WTC11 (cell line): ENCODE results near the gene TXNRD1.

ENCODE experiments used
- ETV6 ChIP-seq: sonication (generic); formaldehyde crosslinking; IDR thresholded peaks from 2 replicates; pipeline ENCODE4 v1.8.1; 2022; ENCODE audit warnings: mild to moderate bottlenecking, missing genetic modification reagents
- FOXP4 ChIP-seq: sonication (generic); formaldehyde crosslinking; IDR thresholded peaks from 2 replicates; pipeline ENCODE4 v1.8.0; 2022; ENCODE audit warnings: mild to moderate bottlenecking, missing genetic modification reagents
- JUN ChIP-seq: sonication (generic); formaldehyde crosslinking; IDR thresholded peaks from 2 replicates; pipeline ENCODE4 v1.8.0; 2023; ENCODE audit warnings: mild to moderate bottlenecking, missing genetic modification reagents
- KAT7 ChIP-seq: sonication (generic); formaldehyde crosslinking; IDR thresholded peaks from 2 replicates; pipeline ENCODE4 v1.8.1; 2023; ENCODE audit warnings: missing genetic modification reagents, mild to moderate bottlenecking, borderline replicate concordance
- MAX ChIP-seq: sonication (generic); formaldehyde crosslinking; IDR thresholded peaks from 2 replicates; pipeline ENCODE4 v1.8.0; 2022; ENCODE audit warnings: mild to moderate bottlenecking, missing genetic modification reagents
- SMAD3 ChIP-seq: sonication (generic); formaldehyde crosslinking; IDR thresholded peaks from 2 replicates; pipeline ENCODE4 v1.8.0; 2022; ENCODE audit warnings: missing genetic modification reagents, mild to moderate bottlenecking, borderline replicate concordance
- SOX15 ChIP-seq: fragments of 250-450 bp; sonication (Bioruptor Pico); IDR thresholded peaks from 2 replicates; pipeline ENCODE4 v1.9.0; 2021; ENCODE audit warnings: mild to moderate bottlenecking
- ZNF416 ChIP-seq: fragments of 250-450 bp; sonication (Bioruptor Pico); IDR thresholded peaks from 2 replicates; pipeline ENCODE4 v1.9.0; 2021; ENCODE audit warnings: mild to moderate bottlenecking, inconsistent platforms
- TF ChIP-seq, protein P1 (sequence below): sonication (generic); formaldehyde crosslinking; IDR thresholded peaks from 2 replicates; pipeline ENCODE4 v1.8.1; 2023; ENCODE audit warnings: mild to moderate bottlenecking, missing genetic modification reagents, moderate library complexity
- TF ChIP-seq, protein P2 (sequence below): fragments of 200-600 bp; IDR thresholded peaks from 2 replicates; pipeline ENCODE4 v1.8.0; 2022; ENCODE audit warnings: antibody characterized with exemption
- TF ChIP-seq, protein P3 (sequence below): sonication (generic); formaldehyde crosslinking; IDR thresholded peaks from 2 replicates; pipeline ENCODE4 v1.8.1; 2023; ENCODE audit warnings: mild to moderate bottlenecking, missing genetic modification reagents, moderate library complexity

DNA sequence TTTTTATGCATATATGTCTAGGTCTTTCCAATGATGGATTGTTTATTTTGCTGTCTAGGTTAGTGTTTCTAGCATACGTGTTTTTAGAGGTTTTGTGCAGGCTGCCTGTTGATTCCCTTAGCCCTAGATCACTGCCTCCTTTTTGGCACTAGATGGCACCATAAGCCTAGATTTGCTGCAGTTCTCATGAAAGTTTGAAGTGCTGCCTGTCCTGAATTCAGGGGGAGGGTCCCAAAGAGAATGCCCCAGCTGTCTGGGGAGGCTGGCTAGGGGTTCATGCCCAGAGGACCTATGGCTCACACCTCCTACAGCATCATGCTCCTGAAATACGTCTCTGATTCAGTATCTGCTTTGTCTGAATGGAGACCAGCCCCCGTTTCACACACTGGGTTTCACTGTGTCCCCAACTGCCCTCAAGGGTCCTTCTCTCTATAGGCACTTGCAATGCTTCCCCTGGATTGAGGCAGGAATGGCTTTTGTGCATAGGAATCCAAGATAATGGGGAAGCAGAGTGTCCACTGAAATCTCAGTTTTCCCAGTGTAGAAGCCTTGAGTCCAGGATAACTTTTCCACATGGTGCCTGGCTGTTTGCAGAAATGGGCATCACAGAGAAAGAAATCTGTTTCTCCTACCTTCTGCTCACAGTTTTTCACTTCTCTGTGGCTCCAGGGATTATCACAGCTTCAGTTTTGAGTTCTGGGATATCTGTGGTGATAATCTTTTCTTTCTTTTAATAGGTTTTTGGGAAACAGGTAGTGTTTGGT lies 14.2 kb upstream of the TXNRD1 start:
- TF ChIP-seq SOX15 (CRISPR knock-in tag) (no peak), FOXP4 (CRISPR knock-in tag) (no peak), ETV6 (CRISPR knock-in tag) (no peak), MAX (CRISPR knock-in tag) (no peak), KAT7 (CRISPR knock-in tag) (no peak), JUN (no peak), SMAD3 (CRISPR knock-in tag) (no peak), ZNF416 (CRISPR knock-in tag) (no peak)
- TF ChIP-seq, protein P1, sequence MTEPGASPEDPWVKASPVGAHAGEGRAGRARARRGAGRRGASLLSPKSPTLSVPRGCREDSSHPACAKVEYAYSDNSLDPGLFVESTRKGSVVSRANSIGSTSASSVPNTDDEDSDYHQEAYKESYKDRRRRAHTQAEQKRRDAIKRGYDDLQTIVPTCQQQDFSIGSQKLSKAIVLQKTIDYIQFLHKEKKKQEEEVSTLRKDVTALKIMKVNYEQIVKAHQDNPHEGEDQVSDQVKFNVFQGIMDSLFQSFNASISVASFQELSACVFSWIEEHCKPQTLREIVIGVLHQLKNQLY (CRISPR knock-in tag), result no peak
- TF ChIP-seq, protein P2, sequence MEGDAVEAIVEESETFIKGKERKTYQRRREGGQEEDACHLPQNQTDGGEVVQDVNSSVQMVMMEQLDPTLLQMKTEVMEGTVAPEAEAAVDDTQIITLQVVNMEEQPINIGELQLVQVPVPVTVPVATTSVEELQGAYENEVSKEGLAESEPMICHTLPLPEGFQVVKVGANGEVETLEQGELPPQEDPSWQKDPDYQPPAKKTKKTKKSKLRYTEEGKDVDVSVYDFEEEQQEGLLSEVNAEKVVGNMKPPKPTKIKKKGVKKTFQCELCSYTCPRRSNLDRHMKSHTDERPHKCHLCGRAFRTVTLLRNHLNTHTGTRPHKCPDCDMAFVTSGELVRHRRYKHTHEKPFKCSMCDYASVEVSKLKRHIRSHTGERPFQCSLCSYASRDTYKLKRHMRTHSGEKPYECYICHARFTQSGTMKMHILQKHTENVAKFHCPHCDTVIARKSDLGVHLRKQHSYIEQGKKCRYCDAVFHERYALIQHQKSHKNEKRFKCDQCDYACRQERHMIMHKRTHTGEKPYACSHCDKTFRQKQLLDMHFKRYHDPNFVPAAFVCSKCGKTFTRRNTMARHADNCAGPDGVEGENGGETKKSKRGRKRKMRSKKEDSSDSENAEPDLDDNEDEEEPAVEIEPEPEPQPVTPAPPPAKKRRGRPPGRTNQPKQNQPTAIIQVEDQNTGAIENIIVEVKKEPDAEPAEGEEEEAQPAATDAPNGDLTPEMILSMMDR, result peak; percentile 57; the same call in 1 of the 2 replicates
- TF ChIP-seq, protein P3, sequence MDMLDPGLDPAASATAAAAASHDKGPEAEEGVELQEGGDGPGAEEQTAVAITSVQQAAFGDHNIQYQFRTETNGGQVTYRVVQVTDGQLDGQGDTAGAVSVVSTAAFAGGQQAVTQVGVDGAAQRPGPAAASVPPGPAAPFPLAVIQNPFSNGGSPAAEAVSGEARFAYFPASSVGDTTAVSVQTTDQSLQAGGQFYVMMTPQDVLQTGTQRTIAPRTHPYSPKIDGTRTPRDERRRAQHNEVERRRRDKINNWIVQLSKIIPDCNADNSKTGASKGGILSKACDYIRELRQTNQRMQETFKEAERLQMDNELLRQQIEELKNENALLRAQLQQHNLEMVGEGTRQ (CRISPR knock-in tag), result no peak
